ENCODE data around the gene SIL1.

The SIL1 gene

GRCh38 chr5:138966236-138966985, 231.8 kb downstream of the SIL1 start:
- no peak overlapping the region for H3K4me3 ChIP-seq (ENCODE audit: low read depth, low read length)
- no peak for DNase-seq (ENCODE audit: low read depth)
- no peak for TF ChIP-seq CTCF (conservative IDR thresholded peaks at IDR 0.05; ENCODE audit: low read depth, low read length)

- DNase-seq (ENCODE audit: low read depth), result no peak
- no peak for TF ChIP-seq CTCF (conservative IDR thresholded peaks at IDR 0.05; ENCODE audit: low read depth, low read length)
- H3K4me3 ChIP-seq (ENCODE audit: low read depth, low read length), result no peak overlapping the region
Observed at GRCh38 chr5:138965626-138966025, 232.5 kb downstream of the SIL1 start.

- H3K4me3 ChIP-seq (ENCODE audit: low read depth, low read length), result no peak overlapping the region
- TF ChIP-seq CTCF (conservative IDR thresholded peaks at IDR 0.05; ENCODE audit: low read depth, low read length), result no peak
- DNase-seq (ENCODE audit: low read depth), result no peak
Observed at GRCh38 chr5:138964647-138965201, 233.4 kb downstream of the SIL1 start.

- H3K4me3 ChIP-seq (ENCODE audit: low read depth, low read length), result no peak overlapping the region
- no peak for TF ChIP-seq CTCF (conservative IDR thresholded peaks at IDR 0.05; ENCODE audit: low read depth, low read length)
- no peak for DNase-seq (ENCODE audit: low read depth)
Observed at GRCh38 chr5:138963763-138964371, 234.3 kb downstream of the SIL1 start.

- DNase-seq (ENCODE audit: low read depth), result no peak
- H3K4me3 ChIP-seq (ENCODE audit: low read depth, low read length), result no peak overlapping the region
- no peak for TF ChIP-seq CTCF (conservative IDR thresholded peaks at IDR 0.05; ENCODE audit: low read depth, low read length)
Observed at GRCh38 chr5:138962614-138963370, 235.4 kb downstream of the SIL1 start.

- DNase-seq (ENCODE audit: low read depth), result no peak
- TF ChIP-seq CTCF (conservative IDR thresholded peaks at IDR 0.05; ENCODE audit: low read depth, low read length), result no peak
- no peak overlapping the region for H3K4me3 ChIP-seq (ENCODE audit: low read depth, low read length)
Observed at GRCh38 chr5:138961729-138962128, 236.4 kb downstream of the SIL1 start.

Data from choroid plexus epithelial cell (primary cell).